Measurements from ENCODE around the gene OTUD5. TPM values are rescaled to one million over a fixed set of nuclear protein-coding genes. Genes with fewer than 3 reads are reported as not detected.

OTUD5 gene
- total RNA-seq, 1 donor: 28.5 TPM

DNA sequence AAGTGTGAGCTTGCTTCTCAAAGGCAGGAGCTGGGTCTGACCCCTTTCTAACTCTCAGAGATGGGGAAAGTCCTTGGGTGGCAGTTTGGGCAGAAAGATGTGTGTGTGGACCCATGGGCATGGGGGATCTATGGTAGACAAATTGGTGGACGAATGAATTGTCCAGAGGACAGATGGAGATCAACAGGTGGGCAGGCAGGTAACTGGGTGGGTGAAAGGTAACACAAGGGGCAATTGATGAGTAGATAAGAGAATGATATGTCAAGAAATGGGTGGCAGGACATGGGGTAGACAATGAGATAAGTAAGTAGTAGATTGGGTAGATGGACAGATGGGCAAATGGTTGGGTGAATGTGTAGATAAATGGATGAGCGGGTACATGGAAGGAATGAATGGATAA is 17.2 kb upstream of the OTUD5 start:
- no peak overlapping the region for H3K4me3 ChIP-seq (ENCODE audit: low read depth, low read length)
- TF ChIP-seq, protein P1, sequence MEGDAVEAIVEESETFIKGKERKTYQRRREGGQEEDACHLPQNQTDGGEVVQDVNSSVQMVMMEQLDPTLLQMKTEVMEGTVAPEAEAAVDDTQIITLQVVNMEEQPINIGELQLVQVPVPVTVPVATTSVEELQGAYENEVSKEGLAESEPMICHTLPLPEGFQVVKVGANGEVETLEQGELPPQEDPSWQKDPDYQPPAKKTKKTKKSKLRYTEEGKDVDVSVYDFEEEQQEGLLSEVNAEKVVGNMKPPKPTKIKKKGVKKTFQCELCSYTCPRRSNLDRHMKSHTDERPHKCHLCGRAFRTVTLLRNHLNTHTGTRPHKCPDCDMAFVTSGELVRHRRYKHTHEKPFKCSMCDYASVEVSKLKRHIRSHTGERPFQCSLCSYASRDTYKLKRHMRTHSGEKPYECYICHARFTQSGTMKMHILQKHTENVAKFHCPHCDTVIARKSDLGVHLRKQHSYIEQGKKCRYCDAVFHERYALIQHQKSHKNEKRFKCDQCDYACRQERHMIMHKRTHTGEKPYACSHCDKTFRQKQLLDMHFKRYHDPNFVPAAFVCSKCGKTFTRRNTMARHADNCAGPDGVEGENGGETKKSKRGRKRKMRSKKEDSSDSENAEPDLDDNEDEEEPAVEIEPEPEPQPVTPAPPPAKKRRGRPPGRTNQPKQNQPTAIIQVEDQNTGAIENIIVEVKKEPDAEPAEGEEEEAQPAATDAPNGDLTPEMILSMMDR (IDR thresholded peaks at IDR 0.05; ENCODE audit: insufficient read depth, low read depth, low read length): no peak
- DNase-seq (ENCODE audit: low read depth): no peak

DNA sequence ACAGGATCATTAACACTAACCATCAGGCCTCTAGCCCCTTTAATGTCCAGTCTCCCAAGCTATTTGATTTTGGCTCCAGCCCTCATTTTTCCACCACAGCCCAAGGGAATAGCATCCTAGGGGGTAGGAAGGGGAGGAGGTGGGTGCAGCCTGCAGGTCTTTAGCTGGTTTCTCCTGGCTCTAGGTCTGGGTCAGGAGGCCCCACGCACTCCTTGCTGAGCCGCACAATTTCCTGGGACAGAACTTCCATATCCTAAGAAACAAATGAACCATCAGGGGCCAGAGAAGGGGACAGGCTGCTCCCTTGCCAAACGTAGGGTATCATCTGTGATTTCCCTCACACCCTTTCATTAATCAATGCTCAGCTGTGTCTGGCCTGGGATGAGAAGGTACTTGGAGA is 16.6 kb upstream of the OTUD5 start:
- TF ChIP-seq, protein P1 (IDR thresholded peaks at IDR 0.05; ENCODE audit: insufficient read depth, low read depth, low read length): no peak
- DNase-seq (ENCODE audit: low read depth): no peak
- no peak overlapping the region for H3K4me3 ChIP-seq (ENCODE audit: low read depth, low read length)

DNA sequence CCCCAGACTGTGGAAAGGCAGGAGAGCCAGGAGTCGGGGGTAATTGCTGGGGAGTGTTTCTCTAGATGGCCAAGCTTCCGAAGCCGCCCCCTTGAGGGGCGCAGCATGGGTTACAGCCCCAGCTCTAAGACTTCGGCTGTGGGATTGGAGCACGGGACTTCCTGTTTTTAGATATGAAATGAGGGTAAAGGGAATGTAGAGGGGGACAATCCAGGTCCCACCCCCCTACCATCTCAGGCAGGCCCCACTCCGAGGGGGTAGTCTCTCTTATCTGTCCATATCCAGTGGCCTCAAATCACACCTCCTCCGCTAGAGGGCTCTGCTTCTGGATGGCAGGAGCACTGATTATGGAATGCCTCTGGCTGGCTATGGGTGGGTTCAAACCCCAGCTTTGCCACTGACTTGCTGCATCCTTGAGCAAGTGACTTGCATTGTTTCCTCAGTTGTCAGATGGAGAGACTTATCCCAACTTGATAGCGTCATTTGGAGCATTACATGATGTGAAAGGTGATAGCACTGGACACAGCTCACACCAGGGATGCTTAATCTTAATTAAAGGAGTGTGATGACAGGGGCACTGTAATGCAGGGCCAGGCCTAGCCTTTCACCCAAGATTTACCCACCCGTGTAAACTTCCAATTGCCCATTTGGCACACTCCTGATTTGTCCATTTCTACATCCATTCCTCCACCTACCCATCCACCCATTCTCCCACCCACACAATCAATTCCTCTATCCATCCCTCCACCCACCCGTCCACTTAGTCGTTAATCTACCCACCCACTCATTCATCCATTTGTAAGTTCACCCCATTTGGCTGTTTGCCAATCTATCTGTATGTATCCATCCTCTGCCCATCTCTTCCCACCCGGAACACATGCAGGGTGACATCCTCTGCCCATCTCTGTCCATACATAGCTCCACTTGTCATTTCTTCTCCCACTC is 15.1 kb upstream of the OTUD5 start:
- TF ChIP-seq, protein P1 (IDR thresholded peaks at IDR 0.05; ENCODE audit: insufficient read depth, low read depth, low read length): peak; percentile 58
- peak overlapping the region; percentile 56 for H3K4me3 ChIP-seq (ENCODE audit: low read depth, low read length)
- DNase-seq (ENCODE audit: low read depth): peak; percentile 39

DNA sequence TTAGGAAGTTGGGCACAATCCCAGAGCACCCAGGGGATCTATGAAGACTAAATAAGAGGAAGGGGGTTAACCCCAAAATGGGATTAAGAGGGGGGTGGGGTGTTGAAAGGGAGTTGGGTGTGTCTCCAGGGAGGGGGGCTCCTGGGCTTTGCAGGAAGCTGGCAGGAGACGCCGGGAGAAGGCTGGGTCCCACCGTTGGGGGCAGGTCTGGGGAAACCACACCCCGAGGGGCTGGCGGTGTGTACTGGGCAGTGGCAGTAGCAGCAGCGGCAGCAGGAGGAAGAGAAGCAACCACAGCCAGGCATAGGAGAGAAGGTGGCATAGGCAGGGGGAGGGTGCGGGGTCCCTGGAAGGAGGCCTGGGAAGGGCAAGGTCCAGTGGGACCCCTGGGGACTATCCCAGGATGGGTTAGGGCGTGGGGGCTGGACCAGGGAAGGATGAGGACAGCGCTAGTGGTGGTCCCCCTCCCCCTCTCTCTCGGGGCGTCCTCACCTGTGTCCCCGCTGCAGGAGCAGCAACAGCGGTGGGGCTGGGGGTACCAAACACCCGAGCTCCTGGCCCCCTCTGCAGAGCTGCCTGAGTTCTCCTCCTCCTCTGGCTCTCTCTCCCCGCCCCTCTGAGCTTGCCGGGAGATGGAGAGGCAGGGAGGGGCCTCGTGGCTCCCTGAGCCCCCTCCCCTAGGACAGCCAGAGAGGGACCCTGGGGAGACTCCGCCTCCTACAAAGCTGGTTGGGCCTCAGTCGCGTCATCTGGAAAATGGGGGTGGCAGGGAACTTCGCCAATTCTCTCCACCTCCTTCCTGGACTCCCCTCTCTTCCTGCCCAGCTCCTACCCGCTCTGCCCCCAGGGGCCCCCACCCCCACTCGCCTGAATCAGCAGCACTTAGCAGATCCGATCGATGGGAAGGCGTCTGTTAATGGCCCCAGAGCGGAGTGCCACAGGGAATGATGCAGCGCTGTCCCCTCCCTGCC is 14.1 kb upstream of the OTUD5 start, which contains the start of gene KCND1:
Gene KCND1 (minus strand): TSS at position 596 of the 971 bp plus-strand sequence. CDS start 1,573 bp downstream, outside the sequence.
- peak within 1 kb of the TSS; percentile 56 for H3K4me3 ChIP-seq (ENCODE audit: low read depth, low read length)
- DNase-seq (ENCODE audit: low read depth): peak; percentile 22
- TF ChIP-seq, protein P1 (IDR thresholded peaks at IDR 0.05; ENCODE audit: insufficient read depth, low read depth, low read length): no peak

DNA sequence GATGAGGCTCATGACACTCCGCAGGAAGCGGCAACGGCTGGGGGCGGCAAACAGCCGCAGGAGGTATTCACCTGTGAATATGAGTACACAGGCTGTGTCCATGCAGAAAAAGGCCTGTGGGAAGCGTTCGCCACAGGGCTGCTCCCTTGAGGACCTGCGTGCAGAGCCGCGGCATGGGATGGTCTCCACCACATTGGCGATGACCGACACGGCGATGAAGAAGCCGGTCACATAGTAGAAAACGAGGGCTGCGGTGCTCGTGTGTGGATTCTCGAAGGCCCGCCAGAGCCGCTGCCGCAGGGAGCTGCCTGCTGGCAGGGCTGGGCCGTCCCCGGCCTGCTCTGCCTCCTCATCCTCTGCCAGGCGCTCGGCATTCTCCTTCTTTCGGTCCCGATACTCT is 12.1 kb upstream of the OTUD5 start:
- DNase-seq (ENCODE audit: low read depth): no peak
- TF ChIP-seq, protein P1 (IDR thresholded peaks at IDR 0.05; ENCODE audit: insufficient read depth, low read depth, low read length): no peak
- H3K4me3 ChIP-seq (ENCODE audit: low read depth, low read length): no peak overlapping the region

DNA sequence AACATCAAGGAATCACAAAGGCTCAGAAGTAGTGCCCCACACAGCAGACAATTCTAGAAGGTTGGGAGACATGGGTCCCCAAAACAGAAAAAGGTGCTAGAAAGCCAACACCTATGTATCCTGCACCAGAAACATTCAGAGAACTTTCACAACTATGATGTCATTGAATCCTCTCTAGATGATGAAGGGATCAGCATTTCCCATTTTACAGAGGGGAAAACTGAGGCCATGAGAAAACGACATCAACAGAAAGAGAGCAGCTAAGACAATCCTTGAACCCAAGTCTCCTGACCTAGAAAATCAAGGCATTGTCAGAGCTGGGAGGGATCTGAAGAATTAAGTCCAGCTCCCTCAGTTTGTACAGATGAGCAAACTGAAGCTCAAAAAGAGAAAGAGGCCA is 11.0 kb upstream of the OTUD5 start:
- H3K4me3 ChIP-seq (ENCODE audit: low read depth, low read length): no peak overlapping the region
- DNase-seq (ENCODE audit: low read depth): no peak
- TF ChIP-seq, protein P1 (IDR thresholded peaks at IDR 0.05; ENCODE audit: insufficient read depth, low read depth, low read length): no peak

Measured in fibroblast of villous mesenchyme (primary cell).